Chondrocyte (in vitro differentiated cells): ENCODE data around the gene PDCD4. TPM values are rescaled to one million over a fixed set of nuclear protein-coding genes. Genes with fewer than 3 reads are reported as not detected.

Experiments used
- DNase-seq: peaks from one replicate; pipeline ENCODE4 v3.0.0; 2021; ENCODE audit warnings: mixed read lengths, low spot score
- H3K27ac Mint-ChIP-seq: one replicate; pipeline ENCODE4 v1.8.0; 2021; ENCODE audit warnings: mild to moderate bottlenecking, moderate library complexity, mixed read lengths; ENCODE audit not compliant: unreplicated experiment
- H3K27me3 Mint-ChIP-seq: 2 replicates; pipeline ENCODE4 v1.8.0; 2021; ENCODE audit warnings: low read depth, mixed read lengths
- H3K36me3 Mint-ChIP-seq: 2 replicates; pipeline ENCODE4 v1.8.0; 2021; ENCODE audit warnings: low read depth, mixed read lengths
- H3K4me1 Mint-ChIP-seq: 2 replicates; pipeline ENCODE4 v1.8.0; 2021; ENCODE audit warnings: low read depth, mild to moderate bottlenecking, mixed read lengths
- H3K4me3 Mint-ChIP-seq: one replicate; pipeline ENCODE4 v1.8.0; 2021; ENCODE audit warnings: mild to moderate bottlenecking, moderate library complexity, mixed read lengths; ENCODE audit not compliant: unreplicated experiment
- H3K9me3 Mint-ChIP-seq: 2 replicates; pipeline ENCODE4 v1.8.0; 2021; ENCODE audit warnings: low read depth, mixed read lengths
- total RNA-seq: library from RNA; stranded (reverse); gene quantifications from 3 replicates; pipeline ENCODE4 v1.2.1, GENCODE V29; 2021
- TF ChIP-seq, protein P1 (sequence below): fragments of 200-600 bp; sonication (generic); IDR thresholded peaks from 2 replicates; pipeline ENCODE4 v1.5.0; 2021; ENCODE audit warnings: antibody characterized with exemption, mild to moderate bottlenecking, moderate library complexity

Gene PDCD4
- total RNA-seq, 1 donor from 2014 or later, result 80.3 TPM

DNA sequence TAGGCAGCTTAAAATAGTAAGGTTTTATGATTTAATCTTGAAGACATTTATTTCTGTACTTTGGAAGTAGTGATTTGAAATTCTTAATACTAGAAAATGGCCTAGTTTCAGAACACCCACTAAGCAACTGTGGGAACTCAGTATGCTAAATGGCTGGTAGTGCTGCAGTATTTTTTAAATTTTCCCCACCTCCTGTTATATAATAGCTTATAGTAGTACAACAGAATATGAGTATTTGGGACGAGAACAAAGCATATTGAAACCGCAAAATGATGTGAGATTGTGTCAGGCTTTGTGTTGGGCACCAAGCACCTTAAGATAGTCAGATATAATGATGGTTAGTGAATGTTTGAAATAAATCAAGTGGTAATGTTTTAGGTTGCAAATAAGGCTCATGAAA, 55.7 kb downstream of the PDCD4 start:
- Mint-ChIP-seq H3K27me3 (no peaks in the 10 kb centered on the region), H3K36me3 (no peaks in the 10 kb centered on the region), H3K27ac (no peak overlapping the region), H3K9me3 (no peaks in the 10 kb centered on the region), H3K4me3 (no peak overlapping the region), H3K4me1 (peaks cover 38% of the 10 kb centered on the region)
- TF ChIP-seq, protein P1, sequence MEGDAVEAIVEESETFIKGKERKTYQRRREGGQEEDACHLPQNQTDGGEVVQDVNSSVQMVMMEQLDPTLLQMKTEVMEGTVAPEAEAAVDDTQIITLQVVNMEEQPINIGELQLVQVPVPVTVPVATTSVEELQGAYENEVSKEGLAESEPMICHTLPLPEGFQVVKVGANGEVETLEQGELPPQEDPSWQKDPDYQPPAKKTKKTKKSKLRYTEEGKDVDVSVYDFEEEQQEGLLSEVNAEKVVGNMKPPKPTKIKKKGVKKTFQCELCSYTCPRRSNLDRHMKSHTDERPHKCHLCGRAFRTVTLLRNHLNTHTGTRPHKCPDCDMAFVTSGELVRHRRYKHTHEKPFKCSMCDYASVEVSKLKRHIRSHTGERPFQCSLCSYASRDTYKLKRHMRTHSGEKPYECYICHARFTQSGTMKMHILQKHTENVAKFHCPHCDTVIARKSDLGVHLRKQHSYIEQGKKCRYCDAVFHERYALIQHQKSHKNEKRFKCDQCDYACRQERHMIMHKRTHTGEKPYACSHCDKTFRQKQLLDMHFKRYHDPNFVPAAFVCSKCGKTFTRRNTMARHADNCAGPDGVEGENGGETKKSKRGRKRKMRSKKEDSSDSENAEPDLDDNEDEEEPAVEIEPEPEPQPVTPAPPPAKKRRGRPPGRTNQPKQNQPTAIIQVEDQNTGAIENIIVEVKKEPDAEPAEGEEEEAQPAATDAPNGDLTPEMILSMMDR, result no peak
- DNase-seq, result no peak

GRCh38 chr10:110931769-110932381, 60.1 kb downstream of the PDCD4 start:
- peaks cover 14% of the 10 kb centered on the region for H3K4me1 Mint-ChIP-seq
- no peak overlapping the region for H3K4me3 Mint-ChIP-seq
- no peak for DNase-seq
- H3K9me3 Mint-ChIP-seq, result no peaks in the 10 kb centered on the region
- H3K27me3 Mint-ChIP-seq, result no peaks in the 10 kb centered on the region
- H3K27ac Mint-ChIP-seq, result no peak overlapping the region
- TF ChIP-seq, protein P1, result no peak
- H3K36me3 Mint-ChIP-seq, result no peaks in the 10 kb centered on the region

DNA sequence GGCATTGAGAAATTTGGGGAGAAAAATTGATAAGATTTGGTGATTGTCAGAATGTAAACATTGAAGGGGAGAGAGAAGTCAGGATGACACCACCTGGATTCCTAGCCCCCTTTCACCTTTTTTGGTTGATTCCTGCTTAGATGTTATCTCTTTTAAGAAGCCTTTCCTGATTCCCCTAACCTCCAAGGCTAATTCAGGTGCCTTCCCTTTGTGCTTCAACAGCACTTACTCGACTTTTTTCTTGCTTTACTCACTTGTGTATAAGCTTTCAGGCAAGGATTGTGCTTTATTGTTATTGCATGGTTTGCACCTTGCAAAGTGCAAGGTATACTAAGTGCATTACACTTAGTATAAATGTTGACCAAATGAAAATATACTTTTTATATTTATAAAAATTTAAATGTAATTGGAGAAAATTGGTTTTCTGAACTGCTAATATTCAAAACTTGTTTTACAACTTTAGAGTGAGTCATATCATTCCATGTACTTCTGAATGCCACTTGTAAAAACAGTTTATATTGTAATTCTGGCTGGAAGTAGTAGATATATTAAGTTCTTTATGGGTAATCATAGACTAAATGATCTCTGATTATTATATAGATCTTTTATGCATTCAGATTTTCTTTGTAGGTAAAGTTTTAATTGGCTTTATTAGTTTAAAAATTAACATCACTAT, 60.9 kb downstream of the PDCD4 start:
- peaks cover 9% of the 10 kb centered on the region for H3K4me1 Mint-ChIP-seq
- H3K27ac Mint-ChIP-seq, result no peak overlapping the region
- TF ChIP-seq, protein P1, result no peak
- no peaks in the 10 kb centered on the region for H3K36me3 Mint-ChIP-seq
- H3K4me3 Mint-ChIP-seq, result no peak overlapping the region
- no peaks in the 10 kb centered on the region for H3K9me3 Mint-ChIP-seq
- H3K27me3 Mint-ChIP-seq, result no peaks in the 10 kb centered on the region
- no peak for DNase-seq

- no peak overlapping the region for H3K4me3 Mint-ChIP-seq
- H3K4me1 Mint-ChIP-seq, result peaks cover 15% of the 10 kb centered on the region
- H3K27me3 Mint-ChIP-seq, result no peaks in the 10 kb centered on the region
- H3K27ac Mint-ChIP-seq, result no peak overlapping the region
- peak; percentile 67 for DNase-seq
- TF ChIP-seq, protein P1, result no peak
- no peaks in the 10 kb centered on the region for H3K36me3 Mint-ChIP-seq
- no peaks in the 10 kb centered on the region for H3K9me3 Mint-ChIP-seq
These were observed 65.0 kb downstream of the PDCD4 start for GRCh38 chr10:110936757-110937156.

- Mint-ChIP-seq H3K4me3 (no peak overlapping the region), H3K9me3 (peaks cover 6% of the 10 kb centered on the region), H3K27ac (no peak overlapping the region)
These were observed 67.7 kb downstream of the PDCD4 start for GRCh38 chr10:110939419-110939818.

More at GRCh38 chr10:110939419-110939818, 67.7 kb downstream of the PDCD4 start:
- DNase-seq, result no peak
- Mint-ChIP-seq H3K36me3 (peaks cover 8% of the 10 kb centered on the region), H3K27me3 (no peaks in the 10 kb centered on the region), H3K4me1 (peaks cover 18% of the 10 kb centered on the region)
- TF ChIP-seq, protein P1, result no peak
